Endothelial cell of umbilical vein (primary cell): ENCODE results near the gene MALSU1. TPM values are rescaled to one million over a fixed set of nuclear protein-coding genes. Genes with fewer than 3 reads are reported as not detected.
A peak's percentile ranks its signal among the peaks of the same experiment; 100 is the strongest.

Experiments used
- BruUV-seq: library from RNA; stranded (reverse); fragments of 400-500 nt; replicated peaks from 2 replicates; lab custom pipeline; 2021; lab: Mats Ljungman, UMichigan
- CTCF ChIA-PET: fragments of 300-600, 350-600 bp; sonication (Branson Sonifier 250); formaldehyde crosslinking; loops from one replicate; lab custom pipeline; 2021; ENCODE audit warnings: antibody characterized with exemption, inconsistent platforms; lab: Charles Lee
- POLR2A ChIA-PET: fragments of 300-600, 350-600 bp; sonication (Branson Sonifier 250); formaldehyde crosslinking; loops from one replicate; lab custom pipeline; 2021; ENCODE audit warnings: antibody characterized with exemption, inconsistent platforms; lab: Charles Lee
- DNase-seq: peaks from one replicate; pipeline ENCODE4 v3.0.0-alpha.2; 2011; ENCODE audit warnings: low read depth, low spot score
- FAIRE-seq: peaks from 2 replicates; lab custom pipeline; 2011; peaks lifted over from hg19 to GRCh38; lab: Jason Lieb, UNC
- H2AFZ ChIP-seq: 2 replicates; pipeline ENCODE4 v1.6.0; 2012; ENCODE audit warnings: low read depth, low read length, control low read depth, inconsistent platforms
- H3K27ac ChIP-seq: 2 replicates; pipeline ENCODE4 v1.5.1; 2011; ENCODE audit warnings: low read depth, mild to moderate bottlenecking, control low read depth, low read length, moderate library complexity; ENCODE audit not compliant: insufficient read depth
- H3K27me3 ChIP-seq, 2 experiments: 2 replicates each; pipeline versions ENCODE4 v1.6.0 to v1.6.1; 2011; ENCODE audit warnings: low read length in 2 of 2, mixed read lengths in 1 of 2; ENCODE audit not compliant: control insufficient read depth in 2 of 2, insufficient read depth in 2 of 2
- H3K36me3 ChIP-seq, 2 experiments: 2 replicates in 1 of 2; 3 replicates in 1 of 2; pipeline ENCODE4 v1.5.1; 2011; ENCODE audit warnings: low read length in 2 of 2, mild to moderate bottlenecking in 1 of 2, moderate library complexity in 1 of 2; ENCODE audit not compliant: control insufficient read depth in 2 of 2, insufficient read depth in 2 of 2; ENCODE audit errors: extremely low read depth in 1 of 2
- H3K4me1 ChIP-seq: 3 replicates; pipeline ENCODE4 v1.5.1; 2011; ENCODE audit warnings: mild to moderate bottlenecking, low read length; ENCODE audit not compliant: control insufficient read depth, insufficient read depth; ENCODE audit errors: extremely low read depth
- H3K4me2 ChIP-seq: 2 replicates; pipeline ENCODE4 v1.6.1; 2011; ENCODE audit warnings: low read length, control low read depth, mixed read lengths; ENCODE audit not compliant: insufficient read depth
- H3K4me3 ChIP-seq, 3 experiments: fragments of 200-600 bp in 1 of 3; sonication (generic), shearing (Covaris generic) in 1 of 3; replicated peaks in 1 of 3; 2 replicates each; pipeline ENCODE4 v1.5.1; 2011 to 2016; ENCODE audit warnings: control low read depth in 3 of 3, low read length in 3 of 3, mild to moderate bottlenecking in 2 of 3, inconsistent platforms in 1 of 3, low read depth in 1 of 3, moderate library complexity in 1 of 3; ENCODE audit not compliant: insufficient read depth in 1 of 3
- H3K79me2 ChIP-seq: 2 replicates; pipeline ENCODE4 v1.6.0; 2012; ENCODE audit warnings: low read length, inconsistent platforms; ENCODE audit not compliant: control insufficient read depth, insufficient read depth
- H3K9ac ChIP-seq: replicated peaks from 2 replicates; pipeline ENCODE3; 2011; ENCODE audit warnings: low read length, control low read depth; ENCODE audit not compliant: insufficient read depth; ENCODE audit errors: extremely low read depth
- H3K9me1 ChIP-seq: replicated peaks from 3 replicates; pipeline ENCODE4 v1.6.0; 2011; ENCODE audit warnings: mild to moderate bottlenecking, low read length; ENCODE audit not compliant: control insufficient read depth, insufficient read depth; ENCODE audit errors: extremely low read depth
- H3K9me3 ChIP-seq: replicated peaks from 2 replicates; pipeline ENCODE4 v1.5.1; 2012; ENCODE audit warnings: low read length, inconsistent platforms; ENCODE audit not compliant: control insufficient read depth, insufficient read depth
- H4K20me1 ChIP-seq: replicated peaks from 2 replicates; pipeline ENCODE3; 2011; ENCODE audit warnings: mild to moderate bottlenecking, low read length; ENCODE audit not compliant: control insufficient read depth, insufficient read depth; ENCODE audit errors: extremely low read depth
- CTCF ChIP-seq, 2 donors: IDR thresholded peaks; 1 replicate in 1 of 2; 2 replicates in 1 of 2; pipeline ENCODE4 v1.5.1; 2011; ENCODE audit warnings: low read length in 2 of 2, mild to moderate bottlenecking in 2 of 2, moderate library complexity in 2 of 2, control low read depth in 1 of 2, inconsistent platforms in 1 of 2, low read depth in 1 of 2; ENCODE audit not compliant: insufficient read depth in 1 of 2; ENCODE audit errors: extremely low read depth in 1 of 2
- EZH2 ChIP-seq: IDR thresholded peaks from 2 replicates; pipeline ENCODE4 v1.6.1; 2012; ENCODE audit warnings: borderline replicate concordance, low read depth, mild to moderate bottlenecking, moderate library complexity, low read length, inconsistent platforms; ENCODE audit not compliant: severe bottlenecking
- FOS ChIP-seq: IDR thresholded peaks from 2 replicates; pipeline ENCODE4 v1.6.1; 2011; ENCODE audit warnings: mild to moderate bottlenecking, low read length, moderate library complexity, borderline replicate concordance; ENCODE audit not compliant: insufficient read depth
- GATA2 ChIP-seq: IDR thresholded peaks from 2 replicates; pipeline ENCODE4 v1.7.0; 2011; ENCODE audit warnings: low read depth, mild to moderate bottlenecking, moderate library complexity, mixed read lengths, low read length; ENCODE audit not compliant: insufficient read length, insufficient read depth
- JUN ChIP-seq: IDR thresholded peaks from 2 replicates; pipeline ENCODE4 v1.6.1; 2011; ENCODE audit warnings: borderline replicate concordance, low read depth; ENCODE audit not compliant: insufficient read length, insufficient read depth
- MAX ChIP-seq: IDR thresholded peaks from 2 replicates; pipeline ENCODE4 v1.6.1; 2011; ENCODE audit not compliant: insufficient read depth, insufficient read length
- MYC ChIP-seq: IDR thresholded peaks from one replicate; pipeline ENCODE4 v1.6.1; 2011; ENCODE audit warnings: mild to moderate bottlenecking, low read depth, low read length
- POLR2A ChIP-seq: IDR thresholded peaks from 2 replicates; pipeline ENCODE4 v1.6.1; 2012; ENCODE audit warnings: low read depth, mild to moderate bottlenecking, control low read depth, low read length
- POLR2AphosphoS5 ChIP-seq: IDR thresholded peaks from 2 replicates; pipeline ENCODE4 v1.6.1; 2012; ENCODE audit warnings: low read depth, mild to moderate bottlenecking, control low read depth, low read length, moderate library complexity; ENCODE audit not compliant: insufficient read depth
- dilution Hi-C: fragments of 300-500 bp; cut with MboI; formaldehyde crosslinking; loops from one replicate; pipeline ENCODE4 v1.15.0; 2019; ENCODE audit warnings: low sequenced_read_pairs; ENCODE audit not compliant: extremely low pct_ligation_motif_present
- intact Hi-C: fragments of 100-400 bp; cut with micrococcal nuclease; formaldehyde crosslinking; loops from one replicate; pipeline ENCODE4 v1.10.0; 2022
- polyA plus RNA-seq, 4 experiments: library from polyadenylated mRNA; depleted of rRNA in 3 of 4; stranded (reverse) in 3 of 4; unstranded in 1 of 4; fragments of >200 nt; gene quantifications; 2 replicates each; pipeline versions ENCODE4 v1.2.1 to v1.2.3, GENCODE V29; 2011 to 2012; ENCODE audit warnings: missing spikeins in 1 of 4
- total RNA-seq: library from RNA; stranded (reverse); gene quantifications from 2 replicates; pipeline ENCODE4 v1.2.3, GENCODE V29; 2021

Gene MALSU1
- total and polyA plus RNA-seq, 2 donors (not counting 3 experiments of a cell fraction or from before 2014, with no cell fraction given) = 62.6 to 68.0 TPM

- Histone ChIP-seq H3K9me3 (no peaks in the 10 kb centered on the region), H3K4me3 (peak overlapping the region in 1 of 3 experiments; percentile 44), H3K36me3 (peaks cover 0 to 2% of the 10 kb centered on the region in 2 experiments), H3K4me2 (peak overlapping the region; percentile 40), H3K4me1 (peaks cover 41% of the 10 kb centered on the region), H2AFZ (no peak overlapping the region), H4K20me1 (no peaks in the 10 kb centered on the region), H3K9me1 (no peaks in the 10 kb centered on the region), H3K9ac (peak overlapping the region; percentile 35), H3K27me3 (no peaks in the 10 kb centered on the region), H3K79me2 (peaks cover 40% of the 10 kb centered on the region), H3K27ac (peak overlapping the region; percentile 49)
- ChIA-PET POLR2A (no interaction called here), CTCF (interaction anchor here (1.1 kb wide), 1 partner anchor 22 kb away, joined by 4 read pairs; no protein-coding TSS in a partner anchor)
- intact Hi-C loops = loop anchor here (1.0 to 5.0 kb wide), 10 partner anchors 7 to 164 kb away; partner anchors contain the start of genes IGF2BP3 and MALSU1
- BruUV-seq = TSS peak; percentile 35
- TF ChIP-seq POLR2AphosphoS5 (peak; percentile 33), JUN (no peak), EZH2 (no peak), CTCF (IDR thresholded peaks at IDR 0.05; ENCODE audit: extremely low read depth in 1 of 2, insufficient read depth in 1 of 2, low read depth in 1 of 2, low read length in 2 of 2) (no peak), FOS (peak; percentile 18), POLR2A (no peak), GATA2 (no peak), MYC (no peak), MAX (no peak)
- dilution Hi-C loops = no loop called here
- DNase-seq (no peak), FAIRE-seq (no peak)
Observed at GRCh38 chr7:23356726-23357125, 57.6 kb downstream of the MALSU1 start.
